Endometrial microvascular endothelial cells (primary cell): ENCODE data around the gene RFNG. TPM values are rescaled to one million over a fixed set of nuclear protein-coding genes. Genes with fewer than 3 reads are reported as not detected.

Experiments
- in situ Hi-C: cut with HindIII; loops from 2 replicates; pipeline ENCODE4 v1.10.0; 2017; ENCODE audit warnings: low sequenced_read_pairs, low pct_unique_long_range_greater_than_20kb; ENCODE audit errors: inconsistent ontology term
- total RNA-seq: library from RNA; depleted of rRNA; stranded (reverse); fragments of >200 nt; gene quantifications from one replicate; pipeline ENCODE4 v1.2.3, GENCODE V29; 2015; ENCODE audit errors: inconsistent ontology term

The RFNG gene
- total RNA-seq, 1 donor from 2014 or later, result 36.0 TPM

GRCh38 chr17:82090549-82091263 lies 39.1 kb upstream of the RFNG start:
- in situ Hi-C loops, result no loop called here

- in situ Hi-C loops, result no loop called here
Observed at GRCh38 chr17:82089723-82090548, 38.3 kb upstream of the RFNG start.

GRCh38 chr17:82088838-82089722 lies 37.5 kb upstream of the RFNG start:
- in situ Hi-C loops, result no loop called here

- in situ Hi-C loops, result no loop called here
Observed at GRCh38 chr17:82087961-82088837, 36.6 kb upstream of the RFNG start.

GRCh38 chr17:82086941-82087906 lies 35.6 kb upstream of the RFNG start:
- in situ Hi-C loops, result no loop called here

GRCh38 chr17:82085931-82086764 lies 34.5 kb upstream of the RFNG start:
- in situ Hi-C loops, result no loop called here

GRCh38 chr17:82085031-82085861 lies 33.6 kb upstream of the RFNG start:
- in situ Hi-C loops, result no loop called here

GRCh38 chr17:82084373-82085030 lies 32.9 kb upstream of the RFNG start:
- in situ Hi-C loops, result no loop called here

GRCh38 chr17:82083533-82084359 lies 32.1 kb upstream of the RFNG start:
- in situ Hi-C loops, result no loop called here

GRCh38 chr17:82083009-82083408 lies 31.4 kb upstream of the RFNG start:
- in situ Hi-C loops, result no loop called here

GRCh38 chr17:82082456-82082855 lies 30.8 kb upstream of the RFNG start:
- in situ Hi-C loops, result no loop called here

- in situ Hi-C loops, result no loop called here
Observed at GRCh38 chr17:82081966-82082365, 30.4 kb upstream of the RFNG start.

GRCh38 chr17:82081546-82081945 lies 29.9 kb upstream of the RFNG start:
- in situ Hi-C loops, result no loop called here

- in situ Hi-C loops, result no loop called here
Observed at GRCh38 chr17:82080789-82081464, 29.3 kb upstream of the RFNG start.
